Epithelial cell of alveolus of lung (primary cell): ENCODE measurements around the gene GSDMA. TPM values are rescaled to one million over a fixed set of nuclear protein-coding genes. Genes with fewer than 3 reads are reported as not detected.

Source experiments
- total RNA-seq: library from RNA; depleted of rRNA; stranded (reverse); fragments of >200 nt; gene quantifications from 2 replicates; pipeline ENCODE4 v1.2.1, GENCODE V29; 2015

Gene GSDMA
- not detected in 2 replicates for total RNA-seq

GRCh38 chr17:39962642-39963220, at the start of gene GSDMA:
TSS of gene GSDMA (plus strand) at chr17:39963004. CDS start at chr17:39965688, 2,684 bp downstream.

GRCh38 chr17:39927101-39927928, 35.5 kb upstream of the GSDMA start, which contains the start of the genes LRRC3C and ORMDL3:
TSS of gene LRRC3C (plus strand) at chr17:39927732. CDS start at chr17:39941524, 13,792 bp downstream.
TSS of gene ORMDL3 (minus strand) at chr17:39927601. CDS start at chr17:39924203, 3,398 bp downstream.

GRCh38 chr17:39980351-39981206, 17.8 kb downstream of the GSDMA start, which contains the start of gene PSMD3:
TSS of gene PSMD3 (plus strand) at chr17:39980807. CDS start at chr17:39980971, 164 bp downstream.

GRCh38 chr17:40015005-40015997, 52.5 kb downstream of the GSDMA start, which contains the start of gene CSF3:
TSS of gene CSF3 (plus strand) at chr17:40015440. CDS start at chr17:40015475, 35 bp downstream.

Other genes with a start within 250 kb of the GSDMA start
- 49.1 and 53.1 TPM in 2 replicates for gene MIEN1, start 232.5 kb upstream of the GSDMA start, total RNA-seq
- 0.08 and 0.91 TPM in 2 replicates for gene GRB7, start 225.1 kb upstream of the GSDMA start, total RNA-seq
- not detected in 2 replicates for gene IKZF3, start 98.7 kb upstream of the GSDMA start, total RNA-seq
- not detected in 2 replicates for gene ZPBP2, start 94.8 kb upstream of the GSDMA start, total RNA-seq
- gene GSDMB, start 44.4 kb upstream of the GSDMA start, total RNA-seq: 0.26 and 11.5 TPM in 2 replicates
- gene ORMDL3, start 35.4 kb upstream of the GSDMA start, total RNA-seq: 36.6 and 46.4 TPM in 2 replicates
- gene LRRC3C, start 35.3 kb upstream of the GSDMA start, total RNA-seq: not detected in 2 replicates
- gene PSMD3, start 17.8 kb downstream of the GSDMA start, total RNA-seq: 127 and 134 TPM in 2 replicates
- 1.5 and 76.0 TPM in 2 replicates for gene CSF3, start 52.4 kb downstream of the GSDMA start, total RNA-seq
- gene MED24, start 91.4 kb downstream of the GSDMA start, total RNA-seq: 58.9 and 71.0 TPM in 2 replicates
- 17.8 and 48.1 TPM in 2 replicates for gene THRA, start 100.0 kb downstream of the GSDMA start, total RNA-seq
- gene NR1D1, start 137.6 kb downstream of the GSDMA start, total RNA-seq: 2.8 and 3.7 TPM in 2 replicates
- gene MSL1, start 159.0 kb downstream of the GSDMA start, total RNA-seq: 37.1 and 90.2 TPM in 2 replicates
- gene CASC3, start 177.5 kb downstream of the GSDMA start, total RNA-seq: 29.6 and 36.1 TPM in 2 replicates
- 2.6 and 4.9 TPM in 2 replicates for gene RAPGEFL1, start 214.5 kb downstream of the GSDMA start, total RNA-seq